GM19324 (cell line): Measurements from ENCODE around the gene KLC1.

Source experiments
- ATAC-seq: cut with Tn5 transposase; IDR thresholded peaks from one replicate; pipeline ENCODE4 v1.9.1; 2021; ENCODE audit warnings: mild to moderate bottlenecking, moderate library complexity; ENCODE audit not compliant: unreplicated experiment, low FRiP score

KLC1 gene

GRCh38 chr14:103743691-103744090, 114.7 kb downstream of the KLC1 start:
- ATAC-seq = no peak

GRCh38 chr14:103744621-103745395, 115.8 kb downstream of the KLC1 start:
- no peak for ATAC-seq

GRCh38 chr14:103745424-103745823, 116.4 kb downstream of the KLC1 start:
- ATAC-seq = no peak

GRCh38 chr14:103746701-103747100, 117.7 kb downstream of the KLC1 start:
- no peak for ATAC-seq

- no peak for ATAC-seq
Observed at GRCh38 chr14:103748534-103748857, 119.5 kb downstream of the KLC1 start.

- no peak for ATAC-seq
Observed at GRCh38 chr14:103749452-103749851, 120.4 kb downstream of the KLC1 start.

- no peak for ATAC-seq
Observed at GRCh38 chr14:103749860-103750259, 120.8 kb downstream of the KLC1 start.
